Thymus (tissue), 11 donors: ENCODE results near the gene PRRC2B. TPM values are rescaled to one million over a fixed set of nuclear protein-coding genes. Genes with fewer than 3 reads are reported as not detected.

Source experiments
- DNase-seq, 9 donors: peaks; one replicate each; pipeline ENCODE4 v3.0.0-alpha.2; 2013; ENCODE audit warnings: low spot score in 9 of 9, low read depth in 6 of 9, missing footprints in 1 of 9
- H3K27ac ChIP-seq, 2 donors: one replicate each; pipeline ENCODE4 v1.5.1; 2013; ENCODE audit warnings: control low read depth in 1 of 2, low read depth in 1 of 2, low read length in 1 of 2, mild to moderate bottlenecking in 1 of 2, moderate library complexity in 1 of 2
- H3K27me3 ChIP-seq, 2 donors: one replicate each; pipeline ENCODE4 v1.5.1; 2013; ENCODE audit warnings: low read length in 1 of 2; ENCODE audit not compliant: control insufficient read depth in 2 of 2, insufficient read depth in 1 of 2
- H3K36me3 ChIP-seq, 2 donors: one replicate each; pipeline ENCODE4 v1.5.1; 2013; ENCODE audit warnings: low read length in 1 of 2, mild to moderate bottlenecking in 1 of 2, moderate library complexity in 1 of 2; ENCODE audit not compliant: control insufficient read depth in 2 of 2, insufficient read depth in 2 of 2
- H3K4me1 ChIP-seq, 2 donors: one replicate each; pipeline ENCODE4 v1.5.1; 2013; ENCODE audit warnings: low read length in 2 of 2; ENCODE audit not compliant: control insufficient read depth in 2 of 2, insufficient read depth in 2 of 2
- H3K4me3 ChIP-seq, 2 donors: one replicate each; pipeline ENCODE4 v1.5.1; 2013; ENCODE audit warnings: low read length in 2 of 2, control low read depth in 1 of 2, mild to moderate bottlenecking in 1 of 2
- H3K9me3 ChIP-seq, 2 donors: one replicate each; pipeline ENCODE4 v1.5.1; 2013; ENCODE audit warnings: low read length in 1 of 2, mild to moderate bottlenecking in 1 of 2; ENCODE audit not compliant: control insufficient read depth in 2 of 2, insufficient read depth in 1 of 2
- WGBS: extraction: QIAGEN DNeasy Blood & Tissue Kit; methylation state at CpG from one replicate; pipeline ENCODE4 v1.1.7; 2013; 5-methylcytosine and 5-hydroxymethylcytosine counted together
- polyA plus RNA-seq: library from polyadenylated mRNA; stranded (reverse); fragments of 200-250 nt; gene quantifications from one replicate; pipeline ENCODE4 v1.2.3, GENCODE V29; 2013
- total RNA-seq: library from RNA; stranded (reverse); fragments of 120-200 nt; gene quantifications from one replicate; pipeline ENCODE4 v1.2.4, GENCODE V29; 2013
- donor health status: healthy.

PRRC2B gene
- total and polyA plus RNA-seq, 2 donors, result 23.0 to 73.5 TPM

- 96% methylated on average over 19 of the region's 19 CpGs for WGBS
- H3K4me3 ChIP-seq, result no peak overlapping the region
- peaks cover 96 to 97% of the 10 kb centered on the region in 2 donors for H3K36me3 ChIP-seq
- H3K27ac ChIP-seq, result no peak overlapping the region
- peaks cover 0 to 2% of the 10 kb centered on the region in 2 donors for H3K9me3 ChIP-seq
- DNase-seq, result no peak
- no peaks in the 10 kb centered on the region for H3K4me1 ChIP-seq
- no peaks in the 10 kb centered on the region for H3K27me3 ChIP-seq
These were observed 92.0 kb downstream of the PRRC2B start for GRCh38 chr9:131485728-131486422.

GRCh38 chr9:131487001-131487400, 93.1 kb downstream of the PRRC2B start:
- Histone ChIP-seq H3K27me3 (no peaks in the 10 kb centered on the region), H3K9me3 (peaks cover 0 to 2% of the 10 kb centered on the region in 2 donors), H3K4me1 (no peaks in the 10 kb centered on the region), H3K4me3 (no peak overlapping the region), H3K36me3 (peaks cover 98 to 100% of the 10 kb centered on the region in 2 donors), H3K27ac (no peak overlapping the region)
- 96% methylated on average over 9 of the region's 9 CpGs for WGBS
- no peak for DNase-seq

- Histone ChIP-seq H3K27me3 (no peaks in the 10 kb centered on the region), H3K9me3 (peaks cover 0 to 2% of the 10 kb centered on the region in 2 donors), H3K4me1 (no peaks in the 10 kb centered on the region), H3K27ac (no peak overlapping the region), H3K4me3 (no peak overlapping the region), H3K36me3 (peaks cover 98 to 100% of the 10 kb centered on the region in 2 donors)
- DNase-seq, result no peak
- WGBS, result 93% methylated on average over 14 of the region's 14 CpGs
These were observed 93.7 kb downstream of the PRRC2B start for GRCh38 chr9:131487621-131488031.

- Histone ChIP-seq H3K4me3 (no peak overlapping the region), H3K4me1 (no peaks in the 10 kb centered on the region), H3K27me3 (no peaks in the 10 kb centered on the region), H3K27ac (no peak overlapping the region), H3K36me3 (peaks cover 98 to 99% of the 10 kb centered on the region in 2 donors), H3K9me3 (peaks cover 0 to 2% of the 10 kb centered on the region in 2 donors)
- no peak for DNase-seq
- WGBS, result 84% methylated on average over 8 of the region's 8 CpGs
These were observed 96.6 kb downstream of the PRRC2B start for GRCh38 chr9:131490514-131490913.

GRCh38 chr9:131491001-131491710, 97.3 kb downstream of the PRRC2B start:
- Histone ChIP-seq H3K36me3 (peaks cover 98 to 99% of the 10 kb centered on the region in 2 donors), H3K27ac (no peak overlapping the region), H3K27me3 (no peaks in the 10 kb centered on the region), H3K4me1 (no peaks in the 10 kb centered on the region), H3K4me3 (no peak overlapping the region), H3K9me3 (peaks cover 0 to 2% of the 10 kb centered on the region in 2 donors)
- no peak for DNase-seq
- 98% methylated on average over 20 of the region's 20 CpGs for WGBS

GRCh38 chr9:131492070-131492469, 98.2 kb downstream of the PRRC2B start:
- peaks cover 98 to 99% of the 10 kb centered on the region in 2 donors for H3K36me3 ChIP-seq
- no peaks in the 10 kb centered on the region for H3K4me1 ChIP-seq
- H3K9me3 ChIP-seq, result peaks cover 0 to 2% of the 10 kb centered on the region in 2 donors
- no peak overlapping the region for H3K27ac ChIP-seq
- H3K27me3 ChIP-seq, result no peaks in the 10 kb centered on the region
- no peak for DNase-seq
- H3K4me3 ChIP-seq, result no peak overlapping the region
- WGBS, result 90% methylated on average over 6 of the region's 6 CpGs

- Histone ChIP-seq H3K36me3 (peaks cover 97 to 98% of the 10 kb centered on the region in 2 donors), H3K4me1 (peaks cover 3 to 4% of the 10 kb centered on the region in 2 donors), H3K4me3 (no peak overlapping the region), H3K9me3 (peaks cover 0 to 2% of the 10 kb centered on the region in 2 donors), H3K27ac (no peak overlapping the region), H3K27me3 (no peaks in the 10 kb centered on the region)
- WGBS, result 97% methylated on average over 22 of the region's 22 CpGs
- no peak for DNase-seq
These were observed 100.5 kb downstream of the PRRC2B start for GRCh38 chr9:131494296-131494870.

GRCh38 chr9:131495785-131496184, 101.9 kb downstream of the PRRC2B start:
- DNase-seq, result no peak
- Histone ChIP-seq H3K36me3 (peaks cover 87 to 93% of the 10 kb centered on the region in 2 donors), H3K27me3 (no peaks in the 10 kb centered on the region), H3K4me3 (no peak overlapping the region), H3K9me3 (no peaks in the 10 kb centered on the region), H3K27ac (no peak overlapping the region), H3K4me1 (peaks cover 14 to 17% of the 10 kb centered on the region in 2 donors)
- WGBS, result 92% methylated on average over 22 of the region's 22 CpGs

- Histone ChIP-seq H3K27ac (no peak overlapping the region), H3K36me3 (peaks cover 75 to 84% of the 10 kb centered on the region in 2 donors), H3K27me3 (no peaks in the 10 kb centered on the region), H3K9me3 (peaks cover 0 to 3% of the 10 kb centered on the region in 2 donors), H3K4me3 (no peak overlapping the region), H3K4me1 (peaks cover 16 to 28% of the 10 kb centered on the region in 2 donors)
- DNase-seq, result no peak
- WGBS, result 96% methylated on average over 10 of the region's 10 CpGs
These were observed 103.0 kb downstream of the PRRC2B start for GRCh38 chr9:131496844-131497405.
